OCI-M2 (cell line): ENCODE results near the gene CMTR2.

Experiments
- DNase-seq: peaks from one replicate; lab custom pipeline; 2025; ENCODE audit not compliant: unreplicated experiment; lab: John Stamatoyannopoulos, UW

Gene CMTR2

DNA sequence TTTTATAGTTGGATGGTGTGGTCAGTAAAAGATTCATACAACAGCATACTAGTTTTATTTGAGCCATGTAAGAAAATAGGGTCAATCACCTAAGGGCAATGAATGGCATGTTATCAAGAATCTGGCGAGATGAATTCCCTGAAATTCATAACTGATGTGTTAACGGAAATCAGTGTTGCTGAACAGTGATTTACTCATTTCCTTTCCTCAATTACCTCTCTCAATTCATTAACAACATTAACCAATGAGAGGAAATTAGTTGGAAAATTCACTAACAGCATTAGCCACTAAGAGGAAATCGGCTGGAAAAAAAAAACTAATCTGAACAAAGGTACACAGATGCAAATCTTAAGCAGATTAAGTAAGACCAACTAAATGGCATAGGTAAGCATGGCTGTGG is 6.3 kb downstream of the CMTR2 start:
- no peak for DNase-seq

DNA sequence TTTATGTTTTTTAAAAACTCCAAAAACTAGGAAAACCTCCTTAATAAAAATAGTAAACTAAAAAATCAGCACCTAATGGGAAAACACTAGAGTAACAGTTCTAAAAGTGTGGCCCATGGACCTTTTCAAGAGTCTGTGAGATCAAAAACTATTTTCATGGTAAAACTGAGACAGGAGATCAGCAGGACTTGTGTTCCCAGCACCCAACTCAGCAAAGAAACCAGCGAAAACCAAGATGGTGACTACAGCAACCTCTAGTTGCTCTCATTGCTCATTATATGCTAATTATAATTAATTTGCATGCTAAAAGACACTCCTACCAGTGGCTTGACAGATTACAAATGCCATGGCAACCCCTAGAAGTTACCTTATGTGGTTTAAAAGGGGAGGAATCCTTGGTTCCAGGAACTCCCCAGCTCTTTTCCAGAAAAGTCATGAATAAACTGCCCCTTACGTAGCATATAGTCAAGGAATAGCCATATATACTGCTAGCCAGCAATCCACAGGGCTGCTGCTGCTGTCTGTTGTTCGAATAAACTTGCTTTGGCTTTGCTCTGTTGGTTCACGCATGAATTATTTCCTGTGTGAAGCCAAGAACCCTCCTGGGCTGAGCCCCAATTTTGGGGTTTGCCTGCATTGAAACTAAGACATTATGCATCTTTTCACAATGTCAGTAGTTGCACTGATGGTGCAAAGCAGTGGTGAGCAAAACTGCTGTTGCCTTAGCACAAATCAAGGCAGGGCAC is 12.4 kb downstream of the CMTR2 start:
- no peak for DNase-seq

DNA sequence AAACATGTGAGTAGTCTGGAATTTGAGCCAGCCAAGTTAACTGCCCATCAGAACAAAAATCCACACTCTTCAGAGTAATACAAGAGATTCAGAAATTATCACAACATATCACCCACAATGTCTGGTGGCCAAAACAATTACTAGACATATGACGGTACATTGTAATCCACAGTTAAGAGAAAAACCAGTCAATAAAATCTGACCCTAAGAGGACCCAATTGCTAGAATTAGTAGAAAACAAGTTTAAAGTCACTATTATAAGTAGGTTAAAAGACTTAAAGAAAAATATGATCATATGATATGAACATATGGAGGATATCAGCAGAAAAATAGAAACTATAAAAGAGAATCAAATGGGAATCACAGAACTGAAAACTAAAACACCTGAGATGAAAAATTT is 15.8 kb downstream of the CMTR2 start:
- no peak for DNase-seq

DNA sequence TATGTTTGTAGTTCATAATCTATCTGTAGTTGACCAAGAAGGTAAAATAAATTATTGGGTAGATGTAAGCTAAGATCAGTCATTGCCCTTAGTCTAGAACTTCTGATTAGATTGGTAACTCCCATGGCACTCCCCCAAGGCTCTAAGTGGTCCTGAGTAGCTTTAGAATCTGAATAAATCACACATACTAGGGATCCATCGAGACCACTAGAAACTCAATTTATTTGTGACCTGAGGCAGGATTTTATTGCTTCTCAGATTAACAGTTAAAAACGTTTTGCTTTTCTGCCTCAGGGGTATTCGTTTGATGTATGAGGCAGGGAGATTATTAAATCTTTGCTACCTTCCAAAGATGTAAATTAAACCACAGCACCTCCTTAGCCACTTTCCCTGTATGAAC is 24.9 kb downstream of the CMTR2 start:
- DNase-seq = no peak

DNA sequence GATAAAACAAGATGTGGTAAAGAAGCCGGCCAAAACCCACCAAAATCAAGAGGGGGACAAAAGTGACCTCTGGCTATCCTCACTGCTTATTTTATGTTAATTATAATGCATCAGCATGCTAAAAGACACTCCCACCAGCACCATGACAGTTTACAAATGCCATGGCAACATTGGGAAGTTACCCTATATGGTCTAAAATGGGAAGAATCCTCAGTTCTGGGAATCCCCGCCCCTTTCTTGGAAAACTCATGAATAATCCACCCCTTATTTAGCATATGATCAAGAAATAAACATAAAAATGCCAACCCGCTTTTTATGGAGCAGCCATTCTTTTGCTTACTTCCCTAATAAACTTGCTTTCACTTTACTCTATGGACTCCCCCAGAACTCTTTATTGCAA is 25.6 kb downstream of the CMTR2 start:
- DNase-seq = no peak

DNA sequence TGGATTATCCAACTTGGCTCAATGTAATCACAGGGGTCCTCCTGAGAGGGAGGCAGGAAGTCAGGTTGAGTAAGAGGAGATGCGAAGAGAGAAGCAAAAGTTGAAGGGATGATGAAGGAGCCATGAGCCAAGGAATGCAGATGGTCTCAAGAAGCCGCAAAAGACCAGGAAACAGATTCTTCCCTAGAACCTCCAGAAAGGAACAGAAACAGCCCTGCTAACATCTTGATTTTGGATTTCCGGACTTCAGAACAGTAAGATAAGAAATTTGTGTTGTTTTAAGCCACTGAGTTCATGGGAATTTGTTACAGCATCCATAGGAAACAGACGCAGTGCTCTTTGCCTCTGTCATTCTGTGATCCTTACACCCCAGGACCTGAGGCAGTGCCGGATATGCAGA is 26.8 kb downstream of the CMTR2 start:
- no peak for DNase-seq

DNA sequence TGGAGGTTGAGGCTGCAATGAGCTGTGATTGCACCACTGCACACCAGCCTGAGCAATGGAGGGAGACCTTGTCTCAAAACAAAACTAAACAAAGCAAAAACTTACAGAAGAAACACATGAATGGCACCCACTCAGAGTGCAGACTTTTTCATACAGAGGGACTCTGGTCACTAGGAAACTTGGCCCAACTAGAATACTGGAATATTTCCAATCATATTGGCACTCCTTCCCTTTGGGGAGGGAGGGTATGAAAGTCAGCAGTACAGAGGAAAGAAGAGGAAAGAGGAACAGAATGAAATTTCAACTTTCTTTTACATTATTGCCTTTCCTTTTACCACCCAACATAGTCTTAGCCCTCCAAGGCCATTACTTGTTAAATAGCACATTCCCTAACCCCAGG is 28.2 kb downstream of the CMTR2 start:
- no peak for DNase-seq

DNA sequence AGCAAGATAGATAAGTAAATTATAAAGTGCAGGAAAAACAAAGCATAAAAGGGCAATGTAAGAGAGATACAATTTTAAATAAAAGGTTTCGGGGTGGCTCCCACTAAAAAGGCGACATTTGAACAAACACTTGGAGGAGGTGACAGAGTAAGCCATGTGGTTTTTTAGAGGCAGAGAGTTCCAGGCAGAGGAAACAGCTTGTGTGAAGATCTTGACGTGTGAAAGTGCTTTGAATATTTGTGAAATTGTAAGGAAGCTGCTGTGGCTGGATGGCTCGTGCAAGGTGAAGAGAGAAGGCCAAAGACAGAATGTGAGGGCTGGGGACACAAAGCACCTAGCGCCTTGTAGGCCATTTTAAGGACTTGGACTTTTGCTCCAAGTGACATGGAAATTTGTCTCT is 30.1 kb downstream of the CMTR2 start:
- no peak for DNase-seq

DNA sequence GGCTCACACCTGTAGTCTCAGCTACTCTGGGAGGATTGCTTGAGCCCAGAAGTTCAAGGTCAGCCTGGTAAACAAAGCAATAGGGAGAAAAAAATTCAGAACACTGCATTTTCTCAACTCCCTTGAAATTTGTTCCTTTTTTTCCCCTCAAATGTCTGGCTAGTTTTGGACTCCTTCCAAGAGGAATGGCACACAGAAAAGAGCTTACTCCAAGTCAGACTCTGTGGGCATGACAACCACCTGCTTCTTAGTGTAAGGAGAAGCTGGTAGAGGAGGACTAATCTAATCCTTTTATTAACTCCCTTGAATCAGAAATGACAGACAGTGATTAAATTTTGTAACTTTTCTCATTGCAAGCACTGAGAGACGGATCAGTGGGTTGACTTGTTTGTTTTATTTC is 30.8 kb downstream of the CMTR2 start:
- no peak for DNase-seq

DNA sequence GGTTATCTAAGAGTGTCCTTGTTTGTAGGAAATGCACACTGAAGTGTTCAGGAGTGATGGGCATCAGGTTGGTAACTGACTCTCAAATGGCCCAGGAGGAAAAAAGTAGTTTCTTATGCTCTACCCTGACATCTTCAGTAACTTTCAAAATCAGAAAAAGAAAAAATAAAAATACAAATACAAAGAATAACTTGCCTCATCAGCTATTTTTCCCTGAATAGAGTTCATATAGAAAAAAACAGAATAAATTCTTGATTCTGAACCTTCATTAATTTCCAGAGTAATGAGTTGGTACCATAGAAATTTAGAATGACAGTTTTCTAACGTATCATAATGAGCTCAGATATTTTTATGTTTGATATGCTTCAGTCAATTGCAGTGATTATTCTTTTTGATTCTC is 31.4 kb downstream of the CMTR2 start:
- no peak for DNase-seq

DNA sequence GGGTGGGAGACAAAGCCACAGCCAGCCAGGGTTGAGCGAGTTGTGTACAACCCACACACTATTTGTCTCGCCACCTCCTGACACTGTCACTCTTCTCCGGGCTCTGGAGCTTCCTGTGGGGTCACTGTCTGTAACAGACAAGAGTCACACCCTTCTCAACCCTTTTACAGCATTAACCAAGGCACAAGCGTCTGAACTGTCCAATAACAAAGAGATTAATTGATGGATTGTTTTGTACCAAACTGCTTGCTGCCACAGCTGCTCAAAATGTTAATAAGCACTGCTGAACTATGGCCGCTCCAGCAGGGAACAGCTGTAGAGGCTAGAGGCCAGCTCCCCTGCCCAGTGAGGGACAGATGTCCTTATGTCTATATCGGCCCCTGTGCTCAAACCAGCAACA is 33.5 kb downstream of the CMTR2 start:
- no peak for DNase-seq

DNA sequence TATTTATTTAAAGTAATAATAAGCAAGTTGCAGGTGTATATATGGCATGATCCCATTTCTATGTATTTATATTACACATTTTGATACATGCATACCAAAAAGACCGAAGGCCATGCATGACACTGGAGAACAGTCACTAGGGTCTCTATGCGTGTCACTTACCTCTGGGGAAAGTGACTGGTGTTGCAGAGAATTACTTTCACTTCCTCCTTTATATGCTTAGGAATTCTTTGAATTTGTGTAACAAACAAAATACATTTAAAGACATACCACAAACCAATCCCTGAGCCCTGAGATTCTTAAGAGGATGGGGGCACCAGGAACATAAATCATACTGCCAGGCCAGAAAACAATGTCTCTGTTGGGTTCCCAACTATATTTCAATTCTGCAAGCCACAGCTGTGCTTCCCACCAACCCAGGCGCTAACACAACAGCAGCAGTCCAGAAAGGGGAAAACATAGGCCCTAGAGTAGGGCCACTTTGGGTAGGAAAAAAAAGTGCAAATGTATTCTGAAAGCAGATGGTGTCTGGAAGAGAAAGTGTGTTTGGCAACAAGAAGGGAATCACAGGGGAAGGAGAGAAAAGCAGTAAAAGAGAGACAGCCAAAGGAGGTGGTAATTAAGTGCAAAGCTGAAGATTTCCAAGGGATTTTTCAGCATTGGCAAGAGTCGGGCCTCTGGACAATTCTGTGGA is 34.2 kb downstream of the CMTR2 start:
- no peak for DNase-seq

DNA sequence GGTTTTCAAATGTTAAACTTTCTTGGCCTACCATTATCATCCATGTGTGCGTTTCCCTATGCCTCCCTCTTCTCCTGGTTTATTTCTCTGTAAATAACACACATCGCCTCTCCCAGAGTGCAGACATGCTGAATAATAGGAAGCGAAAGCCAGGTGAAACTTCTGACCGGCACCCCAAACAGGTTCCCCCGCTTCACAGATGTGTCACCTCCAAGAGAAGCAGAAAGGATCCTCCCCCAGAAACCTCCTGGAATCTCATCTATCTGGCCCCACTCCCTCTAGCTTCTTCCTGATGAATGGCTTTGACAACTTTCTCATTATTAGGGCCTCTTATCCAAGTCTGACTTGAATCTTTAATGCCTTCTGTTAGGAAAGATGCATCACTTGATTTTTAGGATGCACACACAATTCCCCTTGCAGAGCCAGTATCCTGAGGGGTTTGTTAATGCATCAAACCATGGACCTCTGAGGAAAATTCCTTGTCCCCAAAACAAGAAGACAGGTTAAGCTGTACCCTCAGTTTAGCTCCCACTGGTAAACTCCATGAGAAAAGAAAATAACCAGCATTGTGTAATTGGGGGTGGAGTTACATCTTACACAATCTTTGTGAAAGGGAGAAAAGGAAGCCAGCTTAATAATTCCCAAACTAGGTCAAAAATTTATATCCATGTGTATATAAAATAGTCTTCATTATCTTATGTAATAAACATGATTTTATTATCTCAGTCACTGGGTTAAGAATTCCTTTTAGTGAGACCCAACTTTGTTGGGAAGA is 38.6 kb downstream of the CMTR2 start:
- no peak for DNase-seq

DNA sequence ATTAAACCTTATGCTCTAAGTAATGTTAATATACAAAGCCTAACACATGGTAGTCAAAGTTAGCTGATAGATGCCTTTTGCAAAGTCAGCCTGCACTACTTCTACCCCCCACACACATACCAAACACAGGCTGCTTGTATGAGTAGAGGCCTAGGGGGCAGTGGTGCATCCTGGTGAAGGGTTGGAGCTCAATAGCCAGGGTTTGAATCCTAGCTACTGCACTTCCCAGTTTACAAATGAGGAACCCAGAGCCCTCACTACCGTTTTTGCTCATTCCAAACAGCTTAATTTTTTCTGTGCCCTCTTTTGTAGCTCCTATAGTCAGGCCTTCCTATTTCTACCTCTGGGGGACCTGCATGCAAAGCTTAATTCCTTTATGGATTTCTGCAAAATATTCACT is 39.8 kb downstream of the CMTR2 start:
- DNase-seq = no peak

DNA sequence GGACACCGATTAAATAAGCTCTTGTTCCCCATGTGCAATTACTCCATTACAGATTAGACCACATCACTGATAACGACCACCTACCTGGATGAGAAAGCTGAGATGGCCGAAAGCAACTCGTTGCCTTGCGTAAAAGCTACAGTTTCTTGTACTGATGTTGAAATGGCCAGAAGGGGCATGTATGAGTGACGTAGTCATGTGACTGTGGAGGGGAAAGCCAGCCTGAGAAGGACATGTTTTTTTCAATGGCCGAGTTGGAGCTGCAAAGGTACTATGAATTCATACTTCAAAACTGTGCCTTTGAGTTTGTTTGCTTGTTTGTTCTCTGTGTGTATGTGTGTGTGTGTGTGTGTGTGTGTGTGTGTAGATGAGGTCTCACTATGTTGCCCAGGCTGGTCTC is 41.7 kb downstream of the CMTR2 start:
- DNase-seq = no peak

DNA sequence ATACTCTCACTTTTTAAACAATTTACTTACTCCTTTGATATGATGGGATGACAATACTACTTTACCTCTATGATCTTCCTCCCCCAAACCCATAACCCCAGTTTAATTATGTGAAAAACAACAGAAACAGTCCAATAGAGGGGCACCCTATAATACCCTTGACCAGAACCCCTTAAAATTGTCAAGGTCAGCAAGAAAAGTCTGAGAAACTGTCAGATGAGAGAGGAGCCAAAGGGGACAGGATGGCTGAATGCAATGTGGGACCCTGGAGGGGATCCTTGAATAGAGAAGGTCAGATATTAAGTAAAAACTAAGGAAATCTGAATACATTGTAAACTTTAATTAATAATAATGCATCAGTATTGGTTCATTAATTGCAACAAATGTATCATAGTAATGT is 42.9 kb downstream of the CMTR2 start:
- DNase-seq = no peak

DNA sequence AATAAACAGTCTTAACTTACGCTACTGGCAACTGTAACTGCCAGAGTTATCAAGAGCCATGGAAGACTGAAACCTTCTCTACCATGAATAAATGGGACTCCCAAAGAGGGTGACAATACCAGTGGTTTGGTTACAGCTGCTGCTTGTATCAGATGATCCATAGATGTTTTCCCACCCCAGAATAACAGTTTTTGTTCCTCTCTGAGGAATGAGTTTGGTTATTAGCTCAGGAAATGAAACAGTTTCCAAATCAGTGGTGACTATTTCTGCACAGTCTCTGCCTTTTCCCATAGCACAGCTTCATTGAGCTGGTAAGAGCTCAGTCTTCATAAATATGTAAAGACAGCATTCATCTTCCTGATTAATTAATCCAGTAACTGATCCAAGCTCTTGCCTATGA is 44.7 kb downstream of the CMTR2 start:
- no peak for DNase-seq

DNA sequence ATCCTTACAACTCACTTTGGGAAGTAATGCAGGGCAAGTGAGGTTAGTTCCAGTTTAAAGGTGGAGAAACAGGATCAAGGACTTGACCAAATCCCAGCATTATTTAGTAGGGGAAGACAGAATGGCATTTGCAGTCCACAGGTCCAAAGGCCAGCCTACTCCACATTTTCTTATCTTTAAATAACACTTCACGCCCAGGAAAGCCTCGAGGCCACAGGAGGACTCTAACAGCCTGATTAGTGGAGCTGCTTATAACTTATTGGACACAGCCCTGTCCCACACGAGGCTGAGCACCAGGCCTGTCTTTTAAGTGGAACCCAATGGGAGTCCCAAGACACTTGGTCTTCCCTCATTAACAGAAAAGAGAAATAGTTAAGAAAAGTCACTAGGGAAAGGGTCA is 46.6 kb downstream of the CMTR2 start:
- no peak for DNase-seq

DNA sequence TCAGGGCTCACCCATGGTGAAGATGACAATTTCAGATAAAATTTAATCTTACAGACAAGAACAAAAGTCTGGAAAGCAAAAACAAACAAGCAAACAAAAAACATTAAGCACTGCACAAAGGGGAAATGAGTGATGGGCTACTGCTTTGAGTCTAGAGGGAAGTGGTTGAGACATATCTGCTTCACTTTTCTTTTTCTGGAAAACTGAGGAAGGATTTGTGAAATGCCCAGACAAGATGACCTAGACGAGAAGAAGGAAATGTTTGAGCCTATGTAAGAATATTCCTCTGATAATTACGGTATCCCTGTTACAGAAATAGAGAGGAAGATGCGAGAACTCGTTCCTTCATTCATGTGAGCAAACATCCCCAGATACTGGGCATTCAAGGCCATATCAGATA is 47.2 kb downstream of the CMTR2 start:
- DNase-seq = no peak
